ENCODE measurements around the gene NMS.

- TF ChIP-seq POLR2A (IDR thresholded peaks at IDR 0.05) (no peak), CTCF (IDR thresholded peaks at IDR 0.05) (no peak), POLR2AphosphoS5 (IDR thresholded peaks at IDR 0.05) (no peak)
These were observed 43.9 kb upstream of the NMS start for GRCh38 chr2:100426384-100426720.
